Breast epithelium (tissue), 3 donors: ENCODE data around the gene SEPTIN5.

Experiments used
- CTCF ChIP-seq, 3 donors: fragments of 450-650 bp; IDR thresholded peaks; one replicate each; pipeline ENCODE4 v1.5.1; 2016 to 2017; ENCODE audit warnings: antibody characterized with exemption in 3 of 3, mild to moderate bottlenecking in 3 of 3, moderate library complexity in 3 of 3
- POLR2AphosphoS5 ChIP-seq, 3 donors: sonication (generic); formaldehyde crosslinking; IDR thresholded peaks; one replicate each; pipeline ENCODE4 v1.6.1; 2017; ENCODE audit warnings: antibody characterized with exemption in 3 of 3

DNA sequence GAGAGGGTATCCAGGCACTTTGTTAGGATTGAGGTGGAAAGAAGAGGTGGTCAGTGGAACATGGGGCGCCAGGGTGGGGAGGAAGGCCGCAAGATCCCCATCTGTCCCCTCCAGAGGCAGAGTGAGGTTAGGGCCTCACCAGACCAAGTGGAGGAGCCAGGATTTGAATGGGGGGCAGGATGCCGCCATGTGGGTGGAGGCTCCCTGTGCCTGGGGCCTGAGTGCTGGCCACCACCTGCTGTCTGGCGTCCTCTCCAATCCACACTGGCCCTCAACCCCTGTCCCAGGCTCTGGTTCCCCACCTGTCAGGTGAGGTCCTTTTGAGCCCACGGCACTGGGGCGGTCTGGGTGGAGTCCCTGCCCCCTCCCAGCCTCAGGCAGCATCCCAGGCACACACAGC lies 28.8 kb downstream of the SEPTIN5 start:
- no peak for TF ChIP-seq CTCF (IDR thresholded peaks at IDR 0.05)
- TF ChIP-seq POLR2AphosphoS5 (IDR thresholded peaks at IDR 0.05) = no peak
